Glomerular visceral epithelial cell (primary cell): ENCODE data around the gene PMVK.
A peak's percentile ranks its signal among the peaks of the same experiment; 100 is the strongest.
"Not testable (repeated sequence)": the region's sequence is repeated elsewhere in the genome, so short reads cannot be mapped to it uniquely, and the experiment has no call there.

Experiments used
- DNase-seq: peaks from one replicate; pipeline ENCODE4 v3.0.0-alpha.2; 2016; ENCODE audit errors: extremely low spot score

The PMVK gene

GRCh38 chr1:154936555-154937084 is at the start of gene PMVK:
Gene PMVK (minus strand): TSS chr1:154936719. CDS start chr1:154936685, 34 bp downstream.
- peak; percentile 94 for DNase-seq

- DNase-seq: no peak
These were observed 47.4 kb upstream of the PMVK start for GRCh38 chr1:154983776-154984466.

- peak; percentile 99 for DNase-seq
These were observed 46.6 kb upstream of the PMVK start, which contains the start of gene FLAD1 for GRCh38 chr1:154982897-154983648. Gene FLAD1 (plus strand): TSS chr1:154983344. CDS start chr1:154983695, 351 bp downstream.

- no peak for DNase-seq
These were observed 45.8 kb upstream of the PMVK start for GRCh38 chr1:154982341-154982740.

- no peak for DNase-seq
These were observed 41.8 kb upstream of the PMVK start for GRCh38 chr1:154978360-154978759.

GRCh38 chr1:154977762-154978161 is 41.2 kb upstream of the PMVK start:
- not testable (repeated sequence) for DNase-seq

- DNase-seq: peak; percentile 58
These were observed 39.0 kb upstream of the PMVK start for GRCh38 chr1:154975409-154976059.

- peak; percentile 97 for DNase-seq
These were observed 38.4 kb upstream of the PMVK start for GRCh38 chr1:154974808-154975408.

GRCh38 chr1:154974102-154974807 is 37.7 kb upstream of the PMVK start, which contains the start of gene CKS1B:
Gene CKS1B (plus strand): TSS chr1:154974681. CDS start chr1:154974746, 65 bp downstream.
- DNase-seq: peak; percentile 100

GRCh38 chr1:154973344-154974101 is 37.0 kb upstream of the PMVK start:
- peak; percentile 99 for DNase-seq

- peak; percentile 97 for DNase-seq
These were observed 36.2 kb upstream of the PMVK start for GRCh38 chr1:154972517-154973343.

- no peak for DNase-seq
These were observed 35.6 kb upstream of the PMVK start for GRCh38 chr1:154972213-154972516.

GRCh38 chr1:154971341-154971998 is 35.0 kb upstream of the PMVK start:
- DNase-seq: no peak

GRCh38 chr1:154970631-154971340 is 34.3 kb upstream of the PMVK start, which contains the start of gene SHC1:
Gene SHC1 (minus strand): TSS chr1:154970747. CDS start chr1:154970526, 221 bp downstream.
- DNase-seq: peak; percentile 89

- no peak for DNase-seq
These were observed 33.4 kb upstream of the PMVK start for GRCh38 chr1:154969860-154970452.

- no peak for DNase-seq
These were observed 32.7 kb upstream of the PMVK start for GRCh38 chr1:154969246-154969645.

- DNase-seq: no peak
These were observed 32.2 kb upstream of the PMVK start for GRCh38 chr1:154968731-154969130.
